A549 (cell line): ENCODE measurements around the gene RABGAP1. TPM values are rescaled to one million over a fixed set of nuclear protein-coding genes. Genes with fewer than 3 reads are reported as not detected.

Experiments
- ATAC-seq, 2 experiments: fragments of 200-7000 bp in 1 of 2; fragments of >200 bp in 1 of 2; cut with Nextera tagmentation in 1 of 2; cut with Tn5 transposase in 1 of 2; 3 replicates each; pipeline versions ENCODE4 v1.8.0 to v1.9.1; 2018 to 2020; ENCODE audit warnings: mild to moderate bottlenecking in 1 of 2, moderate library complexity in 1 of 2
- CTCF ChIA-PET: fragments of 300-600 bp; sonication (Branson Sonifier 250); formaldehyde crosslinking; extraction: SDS; loops from one replicate; lab custom pipeline; 2021; ENCODE audit warnings: antibody characterized with exemption, inconsistent platforms; lab: Yijun Ruan, JAX
- POLR2A ChIA-PET: fragments of 350-600 bp; formaldehyde crosslinking; extraction: SDS; loops from one replicate; lab custom pipeline; 2021; ENCODE audit warnings: antibody characterized with exemption, inconsistent platforms; lab: Yijun Ruan, JAX
- DNase-seq, 2 experiments: peaks; one replicate each; pipeline versions ENCODE4 v3.0.0 to v3.0.0-alpha.2; 2011 to 2016; ENCODE audit warnings: low read depth in 1 of 2, low spot score in 1 of 2
- FAIRE-seq: peaks from 2 replicates; lab custom pipeline; 2011; peaks lifted over from hg19 to GRCh38; lab: Jason Lieb, UNC
- H3K27ac ChIP-seq, 2 experiments: fragments of >200 bp; sonication (Bioruptor Twin); formaldehyde crosslinking; 3 replicates each; pipeline ENCODE4 v1.5.1; 2016 to 2017
- H3K4me1 ChIP-seq: fragments of >200 bp; sonication (Bioruptor Twin); formaldehyde crosslinking; 3 replicates; pipeline ENCODE4 v1.6.1; 2016
- H3K4me2 ChIP-seq: fragments of >200 bp; sonication (Bioruptor Twin); formaldehyde crosslinking; 3 replicates; pipeline ENCODE4 v1.6.1; 2016
- H3K4me3 ChIP-seq: fragments of >200 bp; sonication (Bioruptor Twin); formaldehyde crosslinking; 3 replicates; pipeline ENCODE4 v1.5.1; 2016
- H3K9me3 ChIP-seq: fragments of >200 bp; sonication (Bioruptor Twin); formaldehyde crosslinking; 3 replicates; pipeline ENCODE4 v1.6.1; 2016
- CBX2 ChIP-seq: fragments of 200-600 bp; sonication (generic); IDR thresholded peaks from 2 replicates; pipeline ENCODE4 v1.6.1; 2016; ENCODE audit warnings: low read depth, mild to moderate bottlenecking, borderline replicate concordance
- CTCF ChIP-seq: fragments of >200 bp; sonication (Bioruptor Twin); formaldehyde crosslinking; IDR thresholded peaks from 3 replicates; pipeline ENCODE4 v1.5.1; 2016
- EHMT2 ChIP-seq: fragments of 200-600 bp; sonication (generic); IDR thresholded peaks from 2 replicates; pipeline ENCODE4 v1.6.1; 2016; ENCODE audit warnings: antibody characterized with exemption, low read depth, mild to moderate bottlenecking, moderate library complexity
- EP300 ChIP-seq, 2 experiments: fragments of >200 bp; sonication (Bioruptor Twin); formaldehyde crosslinking; IDR thresholded peaks; 2 replicates in 1 of 2; 3 replicates in 1 of 2; pipeline ENCODE4 v1.6.1; 2016 to 2017
- FOSB ChIP-seq: fragments of 250-450 bp; sonication (Bioruptor Pico); IDR thresholded peaks from 2 replicates; pipeline ENCODE4 v1.5.0; 2020; ENCODE audit warnings: mild to moderate bottlenecking, moderate library complexity
- GATA3 ChIP-seq: IDR thresholded peaks from 2 replicates; pipeline ENCODE4 v1.6.1; 2012; ENCODE audit warnings: borderline replicate concordance
- HEYL ChIP-seq: fragments of 250-450 bp; sonication (Bioruptor Pico); IDR thresholded peaks from 2 replicates; pipeline ENCODE4 v1.8.0; 2021; ENCODE audit warnings: mild to moderate bottlenecking, moderate library complexity
- JUNB ChIP-seq: fragments of >200 bp; sonication (Bioruptor Twin); formaldehyde crosslinking; IDR thresholded peaks from 2 replicates; pipeline ENCODE4 v1.6.1; 2016
- KDM1A ChIP-seq: fragments of 200-600 bp; sonication (generic); IDR thresholded peaks from 2 replicates; pipeline ENCODE4 v1.6.1; 2016; ENCODE audit warnings: low read depth, mild to moderate bottlenecking
- MAFK ChIP-seq: fragments of 450-650 bp; IDR thresholded peaks from 2 replicates; pipeline ENCODE4 v1.6.1; 2014; ENCODE audit not compliant: partially characterized antibody
- MYC ChIP-seq: IDR thresholded peaks from 2 replicates; pipeline ENCODE4 v1.6.1; 2012; ENCODE audit warnings: mild to moderate bottlenecking, inconsistent platforms, low read length, improper control_type of control experiment, borderline replicate concordance
- NFE2L2 ChIP-seq: fragments of 150-350 bp; conservative IDR thresholded peaks from 2 replicates; pipeline ENCODE4 v1.6.1; 2014; ENCODE audit warnings: low read length
- NPAS2 ChIP-seq: fragments of 250-450 bp; sonication (Bioruptor Pico); IDR thresholded peaks from 2 replicates; pipeline ENCODE4 v1.8.0; 2022; ENCODE audit warnings: mild to moderate bottlenecking, moderate library complexity, borderline replicate concordance
- PHF8 ChIP-seq: fragments of 200-600 bp; sonication (generic); IDR thresholded peaks from 2 replicates; pipeline ENCODE4 v1.6.1; 2016; ENCODE audit warnings: low read depth, mild to moderate bottlenecking, antibody characterized with exemption, moderate library complexity, borderline replicate concordance
- RAD21 ChIP-seq, 2 experiments: fragments of >200 bp in 1 of 2; sonication (Bioruptor Twin) in 1 of 2; formaldehyde crosslinking in 1 of 2; IDR thresholded peaks in 1 of 2; conservative IDR thresholded peaks in 1 of 2; 2 replicates in 1 of 2; 3 replicates in 1 of 2; pipeline ENCODE4 v1.6.1; 2012 to 2018; ENCODE audit warnings: inconsistent platforms in 1 of 2
- REST ChIP-seq: fragments of 200-600 bp; sonication (generic); IDR thresholded peaks from 2 replicates; pipeline ENCODE4 v1.6.1; 2016; ENCODE audit warnings: antibody characterized with exemption, mild to moderate bottlenecking, moderate library complexity
- RFX5 ChIP-seq: fragments of 450-650 bp; IDR thresholded peaks from 2 replicates; pipeline ENCODE4 v1.7.1; 2014; ENCODE audit warnings: antibody characterized with exemption, mild to moderate bottlenecking, moderate library complexity
- SMC3 ChIP-seq: fragments of >200 bp; sonication (Bioruptor Twin); formaldehyde crosslinking; IDR thresholded peaks from 3 replicates; pipeline ENCODE4 v1.6.1; 2018; ENCODE audit warnings: inconsistent platforms
- WGBS: methylation state at CpG from one replicate; pipeline ENCODE4 v1.1.6; 2017; ENCODE audit errors: missing lambda C conversion rate; 5-methylcytosine and 5-hydroxymethylcytosine counted together
- polyA plus RNA-seq, 4 experiments: library from polyadenylated mRNA; depleted of rRNA in 3 of 4; stranded (reverse); fragments of >200 nt; fragmentation: RNase III in 1 of 4; extraction: RNeasy Plus Mini Kit Qiagen cat#74134 plus additional on column Dnase treatment in 1 of 4; gene quantifications; 2 replicates in 3 of 4; 3 replicates in 1 of 4; pipeline ENCODE4 v1.2.3, GENCODE V29; 2011 to 2017
- TF ChIP-seq, protein P1 (sequence below): fragments of 150-350 bp; IDR thresholded peaks from 2 replicates; pipeline ENCODE4 v1.6.1; 2014; ENCODE audit warnings: low read depth, mild to moderate bottlenecking, low read length
- TF ChIP-seq, protein P2 (sequence below): fragments of >200 bp; sonication (Bioruptor Twin); formaldehyde crosslinking; IDR thresholded peaks from 3 replicates; pipeline ENCODE4 v1.6.1; 2016

The RABGAP1 gene
- polyA plus RNA-seq, 2 of the 4 experiments (the other 2 are of a cell fraction): 17.5 to 39.9 TPM

DNA sequence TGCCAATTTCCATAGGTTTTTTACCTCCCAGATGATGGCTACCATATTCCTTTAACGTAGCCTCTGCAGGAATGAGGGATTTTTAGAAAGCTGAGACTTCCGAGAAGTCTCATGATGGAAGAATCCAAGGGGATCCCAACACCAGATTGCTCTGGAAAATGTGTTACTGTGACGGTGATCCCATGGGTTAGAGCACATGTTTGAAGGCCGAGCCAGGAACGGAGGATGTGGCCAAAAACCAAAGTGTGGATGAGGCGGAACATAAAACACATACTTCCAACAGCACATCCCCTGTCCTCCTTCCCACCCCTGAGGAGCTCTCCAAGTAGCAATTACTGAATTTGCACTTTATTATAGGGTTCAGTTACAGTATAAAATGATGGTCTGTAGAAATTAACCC lies 175.2 kb downstream of the RABGAP1 start:
- CTCF ChIA-PET: interaction anchor here (0.8 kb wide), 1 partner anchor 233 kb away, joined by 3 read pairs; no protein-coding TSS in a partner anchor
- H3K4me1 ChIP-seq: peaks cover 2% of the 10 kb centered on the region; the same call in 1 of the 3 replicates
- H3K4me2 ChIP-seq: no peak overlapping the region
- ATAC-seq (no peak), FAIRE-seq (no peak), DNase-seq (no peak)
- no peak overlapping the region for H3K27ac ChIP-seq
- 94% methylated on average over 6 of the region's 6 CpGs for WGBS
- no peak overlapping the region for H3K4me3 ChIP-seq
- TF ChIP-seq RFX5 (no peak), EP300 (IDR thresholded peaks at IDR 0.05) (no peak), FOSB (no peak), REST (no peak), MAFK (no peak), NPAS2 (CRISPR knock-in tag) (no peak), CBX2 (no peak), RAD21 (conservative IDR thresholded peaks at IDR 0.05 in 1 of 2, IDR thresholded peaks at IDR 0.05 in 1 of 2) (no peak), CTCF (no peak), SMC3 (no peak), KDM1A (no peak), PHF8 (no peak), JUNB (no peak), HEYL (CRISPR knock-in tag) (no peak), GATA3 (no peak), MYC (no peak), EHMT2 (no peak), NFE2L2 (no peak)
- TF ChIP-seq, protein P1, sequence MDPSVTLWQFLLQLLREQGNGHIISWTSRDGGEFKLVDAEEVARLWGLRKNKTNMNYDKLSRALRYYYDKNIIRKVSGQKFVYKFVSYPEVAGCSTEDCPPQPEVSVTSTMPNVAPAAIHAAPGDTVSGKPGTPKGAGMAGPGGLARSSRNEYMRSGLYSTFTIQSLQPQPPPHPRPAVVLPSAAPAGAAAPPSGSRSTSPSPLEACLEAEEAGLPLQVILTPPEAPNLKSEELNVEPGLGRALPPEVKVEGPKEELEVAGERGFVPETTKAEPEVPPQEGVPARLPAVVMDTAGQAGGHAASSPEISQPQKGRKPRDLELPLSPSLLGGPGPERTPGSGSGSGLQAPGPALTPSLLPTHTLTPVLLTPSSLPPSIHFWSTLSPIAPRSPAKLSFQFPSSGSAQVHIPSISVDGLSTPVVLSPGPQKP: no peak
- TF ChIP-seq, protein P2, sequence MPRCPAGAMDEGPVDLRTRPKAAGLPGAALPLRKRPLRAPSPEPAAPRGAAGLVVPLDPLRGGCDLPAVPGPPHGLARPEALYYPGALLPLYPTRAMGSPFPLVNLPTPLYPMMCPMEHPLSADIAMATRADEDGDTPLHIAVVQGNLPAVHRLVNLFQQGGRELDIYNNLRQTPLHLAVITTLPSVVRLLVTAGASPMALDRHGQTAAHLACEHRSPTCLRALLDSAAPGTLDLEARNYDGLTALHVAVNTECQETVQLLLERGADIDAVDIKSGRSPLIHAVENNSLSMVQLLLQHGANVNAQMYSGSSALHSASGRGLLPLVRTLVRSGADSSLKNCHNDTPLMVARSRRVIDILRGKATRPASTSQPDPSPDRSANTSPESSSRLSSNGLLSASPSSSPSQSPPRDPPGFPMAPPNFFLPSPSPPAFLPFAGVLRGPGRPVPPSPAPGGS: no peak
- TF ChIP-seq, all 56 proteins: peak for 0
- no peaks in the 10 kb centered on the region for H3K9me3 ChIP-seq
- POLR2A ChIA-PET: no interaction called here
